Dendritic cell treated with granulocyte-macrophage colony-stimulating factor and Interleukin-4, amounts not matched to agents 40 ng/mL and 50 ng/mL, for 4 days (primary cell): ENCODE measurements around the gene PAM16.

Experiments
- H3K27ac Mint-ChIP-seq: one replicate; pipeline ENCODE4 v1.8.0; 2022; ENCODE audit warnings: mild to moderate bottlenecking, mixed read lengths
- H3K27me3 Mint-ChIP-seq: one replicate; pipeline ENCODE4 v1.8.0; 2022; ENCODE audit warnings: mild to moderate bottlenecking, mixed read lengths
- H3K36me3 Mint-ChIP-seq: one replicate; pipeline ENCODE4 v1.8.0; 2022; ENCODE audit warnings: low read depth, mixed read lengths
- H3K4me1 Mint-ChIP-seq: one replicate; pipeline ENCODE4 v1.8.0; 2022; ENCODE audit warnings: low read depth, mixed read lengths
- H3K4me3 Mint-ChIP-seq: one replicate; pipeline ENCODE4 v1.8.0; 2022; ENCODE audit warnings: mild to moderate bottlenecking, moderate library complexity, mixed read lengths
- H3K9me3 Mint-ChIP-seq: one replicate; pipeline ENCODE4 v1.8.0; 2022; ENCODE audit warnings: mixed read lengths
- intact Hi-C: fragments of 100-400 bp; cut with micrococcal nuclease; formaldehyde crosslinking; loops from one replicate; pipeline ENCODE4 v1.15.0; 2022

Gene PAM16

DNA sequence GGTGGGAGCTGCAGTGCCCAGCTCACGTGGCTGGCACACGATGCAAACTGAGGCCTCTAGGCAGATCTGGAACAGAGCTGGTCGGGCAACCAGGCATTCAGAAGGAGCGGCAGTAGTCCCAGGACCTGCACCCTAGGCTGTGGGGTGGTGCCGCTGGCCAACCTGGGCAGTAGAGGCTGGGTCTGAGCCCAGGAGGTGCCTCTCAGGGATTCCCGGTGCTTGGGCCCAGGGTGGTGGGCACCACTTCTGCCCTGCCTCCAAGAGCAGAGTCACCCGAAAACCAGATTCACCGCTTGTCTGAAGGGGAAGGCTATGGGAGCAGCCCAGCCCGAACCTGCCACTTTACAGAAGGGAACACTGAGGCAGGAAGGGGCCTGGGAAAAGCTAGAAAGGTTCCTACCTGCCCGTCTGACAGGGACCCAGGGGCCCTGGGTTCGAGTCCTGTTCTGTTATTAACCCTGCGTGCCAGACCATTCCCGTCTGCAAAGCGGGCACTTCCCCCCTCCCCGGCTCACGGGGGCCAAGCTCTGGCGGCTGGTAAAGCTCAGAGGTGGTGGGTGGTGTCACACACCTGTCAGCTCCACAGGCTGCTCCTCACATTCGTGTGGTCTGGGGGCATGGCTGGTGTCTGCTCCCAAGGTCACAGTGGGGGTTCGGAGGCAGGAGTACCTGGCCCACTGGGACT, 18.4 kb downstream of the PAM16 start:
- H3K27me3 Mint-ChIP-seq, result peaks cover 19% of the 10 kb centered on the region
- no peak overlapping the region for H3K4me3 Mint-ChIP-seq
- H3K9me3 Mint-ChIP-seq, result no peaks in the 10 kb centered on the region
- intact Hi-C loops, result loop anchor here (10.0 kb wide), 1 partner anchor 348 kb away; no protein-coding TSS in a partner anchor
- H3K36me3 Mint-ChIP-seq, result peaks cover 30% of the 10 kb centered on the region
- no peak overlapping the region for H3K27ac Mint-ChIP-seq
- H3K4me1 Mint-ChIP-seq, result peaks cover 15% of the 10 kb centered on the region

DNA sequence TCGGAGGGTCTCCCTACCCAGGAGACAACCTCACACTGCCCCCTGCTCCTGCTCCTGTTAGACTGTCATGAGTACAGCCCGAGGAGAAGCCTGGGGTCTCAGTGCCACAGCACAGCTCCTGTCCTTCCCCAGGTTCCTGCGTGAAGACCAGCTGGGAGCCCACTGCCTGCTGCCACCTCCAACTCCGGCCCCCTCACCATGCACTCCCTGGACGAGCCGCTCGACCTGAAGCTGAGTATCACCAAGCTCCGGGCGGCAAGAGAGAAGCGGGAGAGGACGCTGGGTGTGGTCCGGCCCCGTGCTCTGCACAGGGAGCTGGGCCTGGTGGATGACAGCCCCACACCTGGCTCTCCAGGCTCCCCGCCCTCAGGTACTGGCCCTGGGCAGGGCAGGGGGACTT, 19.0 kb downstream of the PAM16 start:
- Mint-ChIP-seq H3K9me3 (no peaks in the 10 kb centered on the region), H3K4me1 (peaks cover 15% of the 10 kb centered on the region), H3K4me3 (no peak overlapping the region), H3K27me3 (peaks cover 19% of the 10 kb centered on the region), H3K27ac (no peak overlapping the region), H3K36me3 (peaks cover 23% of the 10 kb centered on the region)
- intact Hi-C loops, result loop anchor here (10.0 kb wide), 1 partner anchor 347 kb away; no protein-coding TSS in a partner anchor

DNA sequence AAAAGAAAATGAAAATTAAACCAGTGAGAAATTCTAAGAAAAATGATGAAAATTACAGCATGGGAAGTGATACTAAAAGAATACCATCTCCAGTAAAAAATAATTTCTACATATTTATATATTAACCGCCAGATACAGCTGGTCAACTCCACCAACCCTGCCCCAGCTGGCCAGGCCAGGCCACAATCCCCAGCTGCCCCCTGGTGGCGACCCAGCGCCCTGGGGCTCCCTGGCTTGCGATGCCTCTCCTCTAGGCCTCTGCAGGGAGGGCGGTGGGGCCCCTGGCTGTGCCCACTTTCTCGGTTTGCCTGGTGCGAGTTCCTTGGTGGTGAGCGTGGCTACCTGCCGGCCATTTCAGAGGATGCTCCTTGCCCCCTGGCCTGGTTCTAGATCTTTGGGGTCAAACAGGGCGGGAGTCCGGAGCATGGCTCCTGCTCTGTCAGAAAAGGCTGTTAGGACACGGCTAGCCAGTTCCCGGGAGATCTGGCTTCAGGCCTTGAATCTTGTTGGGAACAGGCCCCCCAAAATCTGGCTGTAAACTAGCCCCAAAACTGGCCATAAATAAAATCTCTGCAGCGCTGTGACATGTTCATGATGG, 20.7 kb downstream of the PAM16 start:
- Mint-ChIP-seq H3K4me3 (no peak overlapping the region), H3K27me3 (peaks cover 21% of the 10 kb centered on the region), H3K36me3 (peaks cover 9% of the 10 kb centered on the region), H3K4me1 (peaks cover 28% of the 10 kb centered on the region), H3K9me3 (no peaks in the 10 kb centered on the region), H3K27ac (no peak overlapping the region)
- intact Hi-C loops, result loop anchor here (1.0 to 10.0 kb wide), 3 partner anchors 42 to 346 kb away; no protein-coding TSS in a partner anchor

DNA sequence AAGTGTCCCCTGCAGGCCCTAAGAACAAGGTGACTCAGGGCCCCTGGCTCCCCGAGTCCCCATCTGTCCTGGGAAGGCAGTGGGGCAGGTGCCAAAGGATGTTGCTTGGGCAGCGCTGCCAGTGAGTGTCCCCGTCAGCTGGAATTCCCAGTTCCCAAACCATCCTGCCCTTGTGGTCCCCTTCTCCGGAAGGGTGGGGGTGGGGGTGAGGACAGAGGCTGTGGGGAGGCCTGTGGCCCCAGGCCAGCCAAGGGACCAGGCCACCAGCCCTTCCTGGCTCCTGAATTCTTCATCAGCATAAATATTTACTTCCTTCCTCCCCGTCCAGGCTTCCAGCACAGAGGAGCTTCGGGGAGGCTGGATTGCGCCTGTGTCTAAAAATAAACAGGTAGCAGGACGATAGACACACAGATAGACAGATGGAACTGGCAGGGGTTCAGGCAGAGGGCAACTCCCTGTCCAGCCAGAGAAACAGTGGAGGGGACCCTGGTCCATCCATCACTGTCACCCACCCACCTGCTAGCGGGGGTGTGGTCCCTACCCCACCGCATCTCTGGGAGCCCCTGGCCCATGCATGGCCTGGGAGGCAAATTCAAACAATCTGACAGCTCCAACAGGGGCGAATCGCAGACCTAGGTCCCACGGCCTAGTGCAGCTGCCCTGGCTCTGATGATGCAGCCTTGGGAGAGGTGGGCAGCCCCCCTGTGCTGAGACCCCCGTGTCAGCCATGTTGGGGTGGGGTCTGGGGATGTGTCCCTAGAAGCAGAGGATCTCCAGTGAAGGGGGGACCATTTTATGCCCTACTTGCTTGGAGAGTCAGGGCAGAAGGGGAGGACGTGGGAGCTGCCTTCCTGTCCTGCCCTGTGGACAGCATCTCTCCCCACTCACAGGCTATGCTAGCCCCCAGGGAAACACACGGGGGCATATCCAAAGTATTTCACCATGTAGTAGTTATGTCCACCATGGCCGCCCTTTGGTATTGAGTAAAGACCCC, 22.0 kb downstream of the PAM16 start:
- intact Hi-C loops, result loop anchor here (5.0 kb wide), 1 partner anchor 57 kb away; the partner anchor contains the start of gene TFAP4
- H3K9me3 Mint-ChIP-seq, result no peaks in the 10 kb centered on the region
- peak overlapping the region; percentile 80 for H3K27ac Mint-ChIP-seq
- no peak overlapping the region for H3K4me3 Mint-ChIP-seq
- H3K4me1 Mint-ChIP-seq, result peaks cover 36% of the 10 kb centered on the region
- H3K27me3 Mint-ChIP-seq, result peaks cover 24% of the 10 kb centered on the region
- no peaks in the 10 kb centered on the region for H3K36me3 Mint-ChIP-seq

DNA sequence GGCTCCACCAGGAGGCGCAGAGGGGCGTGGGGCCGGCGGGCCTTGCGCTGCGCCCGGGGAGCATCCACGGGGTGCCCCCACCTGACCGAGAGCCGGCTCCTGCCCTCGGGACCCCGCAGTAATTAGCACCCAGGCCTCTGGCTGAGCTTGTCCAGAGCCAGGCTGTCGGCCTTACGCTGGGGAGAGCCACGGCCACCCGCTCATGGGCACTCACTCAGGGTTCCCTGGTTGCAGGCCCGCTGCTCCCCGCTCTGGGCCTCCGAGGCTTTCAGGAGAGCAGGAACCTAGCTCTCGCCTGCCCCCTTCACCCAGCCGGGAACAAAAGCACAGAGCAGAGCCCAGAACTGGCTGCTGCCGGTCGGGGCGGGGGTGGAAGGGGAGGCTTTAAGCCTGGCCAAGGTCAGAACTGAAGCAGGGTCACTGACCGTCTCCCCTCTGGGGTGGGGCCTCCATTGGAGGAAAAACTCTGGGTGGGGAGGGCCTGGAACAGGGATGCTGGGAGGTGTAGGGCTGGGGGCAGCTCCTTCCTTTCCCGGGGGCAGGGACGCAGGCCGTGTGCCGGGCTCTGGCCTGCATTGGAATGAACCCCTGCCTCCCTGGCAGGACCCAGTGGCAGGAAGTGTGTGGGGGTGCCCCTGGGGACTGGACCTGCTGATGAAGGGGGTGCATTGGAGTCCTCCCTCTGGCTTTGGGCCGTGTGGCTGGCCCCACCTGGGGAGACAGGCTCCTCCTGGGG, 22.9 kb downstream of the PAM16 start:
- no peaks in the 10 kb centered on the region for H3K9me3 Mint-ChIP-seq
- intact Hi-C loops, result loop anchor here (5.0 kb wide), 1 partner anchor 56 kb away; the partner anchor contains the start of gene TFAP4

DNA sequence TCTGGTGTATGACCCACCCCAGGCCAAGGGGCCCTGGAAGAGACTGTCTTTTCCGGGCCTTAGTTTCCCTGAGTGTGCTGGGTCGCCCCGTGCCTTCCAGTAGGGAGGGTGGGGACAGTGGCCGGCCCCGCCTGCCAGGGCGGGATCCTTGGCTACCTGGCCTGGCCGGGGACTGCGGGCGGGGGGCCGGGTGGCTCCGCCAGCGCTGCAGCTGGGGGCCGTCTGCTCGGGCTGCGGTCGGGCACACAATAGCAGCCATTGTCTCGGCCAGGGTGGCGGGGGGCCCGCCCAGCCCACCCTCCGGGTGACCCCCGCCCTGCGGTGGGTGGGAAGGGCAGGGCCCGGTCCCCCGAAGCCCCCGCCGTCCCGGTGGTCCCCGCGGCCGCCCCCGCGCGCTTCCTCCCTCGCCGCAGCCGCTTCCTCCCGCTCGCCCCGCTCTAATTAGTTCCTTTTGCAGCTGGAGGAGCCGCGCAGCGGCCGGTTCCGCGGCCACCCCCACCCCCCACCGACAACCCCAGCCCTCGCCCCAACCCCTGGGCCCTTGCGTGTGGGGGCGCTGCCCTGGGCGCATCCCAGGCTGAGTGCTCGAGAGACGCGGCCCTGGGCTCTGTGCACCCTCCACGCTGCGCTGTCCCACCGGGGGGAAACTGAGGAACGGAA, 23.6 kb downstream of the PAM16 start:
- H3K4me3 Mint-ChIP-seq, result peak overlapping the region; percentile 74
- no peaks in the 10 kb centered on the region for H3K36me3 Mint-ChIP-seq
- intact Hi-C loops, result loop anchor here (5.0 kb wide), 1 partner anchor 55 kb away; the partner anchor contains the start of gene TFAP4
- H3K4me1 Mint-ChIP-seq, result peaks cover 42% of the 10 kb centered on the region
- peaks cover 17% of the 10 kb centered on the region for H3K27me3 Mint-ChIP-seq
- no peaks in the 10 kb centered on the region for H3K9me3 Mint-ChIP-seq
- H3K27ac Mint-ChIP-seq, result peak overlapping the region; percentile 80

More for the DNA sequence above, 22.9 kb downstream of the PAM16 start:
- Mint-ChIP-seq H3K27me3 (peaks cover 23% of the 10 kb centered on the region), H3K36me3 (no peaks in the 10 kb centered on the region), H3K4me1 (peaks cover 42% of the 10 kb centered on the region), H3K27ac (peak overlapping the region; percentile 80), H3K4me3 (peak overlapping the region; percentile 74)

DNA sequence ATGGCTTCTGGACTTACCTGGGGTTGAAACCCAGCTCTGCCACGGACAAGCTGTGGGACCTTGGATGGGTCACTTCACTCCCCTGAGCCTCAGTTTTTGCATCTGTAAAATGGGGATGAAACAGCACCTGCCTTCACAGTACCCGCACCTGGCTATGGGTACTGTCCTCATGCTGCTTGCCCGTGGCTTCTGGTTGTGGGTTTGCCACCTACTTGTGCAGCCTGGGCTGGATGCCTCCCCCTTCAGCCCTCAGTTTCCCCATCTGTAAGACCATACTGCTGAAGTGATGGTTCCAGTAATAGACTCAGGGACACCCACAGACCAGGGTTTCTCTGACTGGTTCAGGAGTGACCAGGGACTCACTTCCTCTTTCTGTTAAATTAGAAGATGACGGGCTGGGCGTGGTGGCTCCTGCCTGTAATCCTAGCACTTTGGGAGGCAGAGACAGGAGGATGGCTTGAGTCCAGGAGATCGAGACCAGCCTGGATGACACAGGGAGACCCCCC, 25.8 kb downstream of the PAM16 start:
- intact Hi-C loops, result loop anchor here (5.0 kb wide), 1 partner anchor 53 kb away; the partner anchor contains the start of gene TFAP4
- Mint-ChIP-seq H3K27me3 (peaks cover 27% of the 10 kb centered on the region), H3K9me3 (no peaks in the 10 kb centered on the region), H3K36me3 (no peaks in the 10 kb centered on the region), H3K4me3 (no peak overlapping the region), H3K4me1 (peaks cover 42% of the 10 kb centered on the region), H3K27ac (peak overlapping the region; percentile 59)

DNA sequence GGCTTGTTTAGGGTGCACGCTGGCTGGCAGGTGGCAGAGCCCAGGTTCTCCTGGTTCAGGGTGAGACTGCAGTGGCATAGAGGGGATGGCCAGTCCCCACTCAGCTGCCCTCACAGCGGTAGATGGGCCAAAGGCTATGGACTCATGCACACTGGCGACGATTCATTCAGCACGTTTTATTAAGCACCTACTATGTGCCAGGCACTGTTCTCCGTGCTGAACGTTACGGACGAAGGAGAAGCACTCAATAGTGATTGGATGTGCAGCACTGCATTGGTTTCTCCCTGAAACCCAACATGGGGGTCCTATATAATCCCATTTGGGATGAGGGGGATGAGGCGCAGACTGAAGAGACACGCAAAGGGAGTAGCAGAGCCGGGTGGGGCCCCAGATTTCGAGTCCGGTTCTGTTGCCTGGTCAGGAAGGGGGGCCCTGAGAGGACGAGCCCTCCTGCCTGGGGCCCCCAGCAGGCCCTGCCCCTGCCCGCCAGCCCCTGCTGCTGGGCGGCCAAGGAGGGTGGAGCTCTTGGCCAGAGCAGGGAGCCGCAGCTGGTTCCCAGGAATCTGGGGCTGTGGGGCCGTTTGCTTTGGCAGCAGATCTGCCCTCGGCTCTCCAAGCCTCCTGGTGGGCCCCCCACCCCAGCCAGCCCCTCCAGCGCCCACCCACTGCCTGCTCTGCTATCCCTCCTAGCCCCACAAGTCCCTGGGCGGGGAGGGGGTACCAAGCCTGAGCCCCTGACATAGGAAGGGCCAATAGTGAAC, 26.4 kb downstream of the PAM16 start:
- peaks cover 42% of the 10 kb centered on the region for H3K4me1 Mint-ChIP-seq
- peaks cover 34% of the 10 kb centered on the region for H3K27me3 Mint-ChIP-seq
- H3K9me3 Mint-ChIP-seq, result no peaks in the 10 kb centered on the region
- no peak overlapping the region for H3K4me3 Mint-ChIP-seq
- intact Hi-C loops, result loop anchor here (5.0 kb wide), 1 partner anchor 52 kb away; the partner anchor contains the start of gene TFAP4
- no peaks in the 10 kb centered on the region for H3K36me3 Mint-ChIP-seq
- H3K27ac Mint-ChIP-seq, result peak overlapping the region; percentile 73

DNA sequence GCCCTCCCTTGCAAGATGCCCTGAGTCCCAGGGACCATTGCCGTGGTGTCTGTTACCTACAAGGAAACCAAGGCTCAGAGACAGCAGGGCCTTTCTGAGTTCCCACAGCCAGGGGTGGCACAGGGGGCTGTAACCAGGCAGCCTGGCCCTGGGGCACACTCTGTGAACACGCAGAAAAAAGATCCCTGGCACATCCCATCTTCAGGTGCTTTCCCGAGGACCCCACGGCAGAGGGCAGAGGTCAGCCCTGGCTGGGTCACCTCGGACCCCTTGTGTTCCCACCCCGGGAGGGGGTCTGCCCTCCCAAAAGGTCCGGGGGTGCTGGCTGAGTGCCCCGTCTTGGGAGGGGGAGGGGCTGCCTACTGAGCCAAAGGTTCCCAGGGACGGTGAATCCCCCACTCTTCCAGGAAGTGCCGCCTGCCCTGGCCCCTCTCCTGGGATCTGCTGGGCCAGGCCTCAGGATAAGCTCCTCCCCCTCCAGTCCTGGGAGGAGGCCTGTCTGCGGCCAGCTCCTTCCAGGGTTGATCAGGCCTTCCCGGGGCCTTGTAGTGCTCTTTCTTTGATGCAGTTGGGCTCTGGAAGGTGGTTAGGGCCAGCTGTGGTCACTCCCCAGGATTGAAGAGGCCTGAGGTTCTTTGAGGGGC, 27.2 kb downstream of the PAM16 start:
- intact Hi-C loops, result no loop called here
- H3K4me1 Mint-ChIP-seq, result peaks cover 39% of the 10 kb centered on the region
- peak overlapping the region; percentile 73 for H3K27ac Mint-ChIP-seq
- H3K27me3 Mint-ChIP-seq, result peaks cover 41% of the 10 kb centered on the region
- H3K9me3 Mint-ChIP-seq, result no peaks in the 10 kb centered on the region
- H3K36me3 Mint-ChIP-seq, result no peaks in the 10 kb centered on the region
- H3K4me3 Mint-ChIP-seq, result no peak overlapping the region

DNA sequence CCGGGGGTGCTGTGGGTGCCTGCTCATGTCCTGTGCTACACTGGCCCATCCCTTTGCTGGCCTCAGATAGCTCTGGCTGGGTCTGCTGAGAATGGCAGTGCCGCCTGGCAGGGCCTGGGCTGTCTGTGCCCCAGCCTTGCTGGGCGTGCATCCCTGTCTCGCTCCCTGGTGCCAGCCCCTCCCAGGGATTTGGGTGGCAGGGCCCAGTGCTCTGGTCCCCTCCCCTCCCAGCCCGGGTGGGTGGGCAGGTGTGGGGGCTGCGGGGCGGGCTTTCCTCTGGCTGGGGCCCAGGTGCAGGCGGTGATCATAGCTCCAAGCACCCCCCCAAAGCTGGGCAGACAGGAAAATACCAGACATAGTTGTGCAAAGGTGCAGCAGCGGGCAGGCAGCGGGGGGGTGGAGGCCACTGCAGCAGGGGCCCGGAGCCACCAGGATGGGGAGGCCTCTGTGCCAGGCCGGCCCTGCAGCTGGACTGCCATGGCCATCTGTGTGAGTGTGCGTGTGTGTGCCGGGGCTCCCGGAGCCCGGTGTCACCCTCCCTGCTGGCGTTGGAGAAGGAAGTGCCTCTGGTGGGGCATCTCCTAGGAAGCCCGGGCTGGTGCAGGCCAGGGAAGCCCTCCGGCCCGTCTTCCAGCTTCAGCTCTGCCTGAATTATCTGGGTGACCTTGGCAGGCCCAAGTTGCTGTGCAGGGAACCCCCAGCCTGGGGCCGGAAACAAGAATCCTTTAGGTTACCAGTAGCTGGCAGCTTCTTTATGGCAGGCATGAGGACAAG, 27.9 kb downstream of the PAM16 start:
- Mint-ChIP-seq H3K9me3 (no peaks in the 10 kb centered on the region), H3K36me3 (no peaks in the 10 kb centered on the region), H3K4me1 (peaks cover 32% of the 10 kb centered on the region), H3K27me3 (peaks cover 43% of the 10 kb centered on the region), H3K27ac (peak overlapping the region; percentile 73), H3K4me3 (no peak overlapping the region)
- intact Hi-C loops, result no loop called here
